Stimulated activated CD8-positive, alpha-beta memory T cell treated with anti-CD3 and anti-CD28 coated beads, Interleukin-15, amount 100 ng/mL, for 48 hours (primary cell): ENCODE data around the gene DNAJC11.
"Not testable (repeated sequence)": the region's sequence is repeated elsewhere in the genome, so short reads cannot be mapped to it uniquely, and the experiment has no call there.

Experiments used
- DNase-seq, 2 donors: peaks; one replicate each; pipeline ENCODE4 v3.0.0-alpha.2; 2020; ENCODE audit warnings: low read depth in 2 of 2

DNAJC11 gene

DNA sequence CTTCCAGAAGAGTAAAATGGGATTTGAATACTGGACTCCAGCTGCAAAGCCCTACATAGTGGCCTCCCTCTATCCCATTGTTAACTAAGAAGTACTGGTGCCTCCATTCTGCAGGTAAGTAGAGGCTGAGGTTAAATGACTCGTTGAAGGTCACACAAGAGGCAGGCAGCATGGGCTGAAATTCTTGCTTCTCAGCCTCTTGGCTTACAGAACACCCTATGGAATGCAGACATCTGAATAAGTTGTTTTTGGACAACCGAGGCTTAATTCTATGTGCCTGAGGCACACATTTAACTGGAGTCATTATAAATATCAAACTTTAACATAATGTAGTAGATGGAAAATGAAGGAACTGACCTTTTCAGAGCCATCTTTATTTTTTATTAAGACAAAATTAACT, 5.7 kb downstream of the DNAJC11 start:
- no peak for DNase-seq

DNA sequence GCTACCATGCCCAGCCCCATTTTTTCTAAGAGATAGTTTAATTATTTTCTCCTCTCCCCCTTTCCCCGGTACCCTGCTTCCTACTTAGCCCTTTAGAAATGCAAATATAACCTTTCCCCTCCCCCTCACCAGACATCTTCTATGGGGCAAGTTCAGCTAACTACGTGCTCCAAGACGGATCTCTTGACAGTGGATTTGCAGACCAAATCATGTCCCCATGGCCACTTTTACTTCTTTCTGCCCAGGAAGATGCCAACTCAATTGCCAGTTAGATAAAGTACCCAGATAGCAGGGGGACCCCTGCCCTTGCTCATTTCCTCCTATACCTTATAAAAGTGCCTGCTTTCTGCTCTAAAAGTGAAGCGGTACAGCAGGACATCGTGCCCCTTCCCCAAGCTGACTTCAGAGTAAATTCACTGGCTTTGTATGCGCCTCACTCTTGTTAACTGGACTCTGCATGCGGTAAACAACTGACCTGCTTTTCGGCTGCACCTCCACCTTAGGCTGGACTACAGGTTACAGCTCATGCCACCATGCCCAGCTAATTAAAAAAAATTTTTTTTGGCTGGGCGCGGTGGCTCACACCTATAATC, 7.4 kb downstream of the DNAJC11 start:
- no peak for DNase-seq

DNA sequence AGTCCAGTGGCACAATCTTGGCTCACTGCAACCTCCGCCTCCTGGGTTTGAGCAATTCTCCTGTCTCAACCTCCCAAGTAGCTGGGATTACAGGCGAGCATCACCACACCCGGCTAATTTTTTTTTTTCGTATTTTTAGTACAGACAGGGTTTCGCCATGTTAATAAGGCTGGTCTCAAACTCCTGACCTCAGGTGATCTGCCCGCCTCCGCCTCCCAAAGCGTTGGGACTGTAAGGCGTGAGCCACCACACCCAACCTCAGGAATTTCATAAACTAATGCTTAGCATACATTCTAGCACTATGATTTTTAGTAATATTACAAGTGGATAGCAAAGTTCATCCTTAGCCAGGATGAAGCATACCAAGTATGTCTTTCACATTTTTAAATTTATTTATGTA, 8.7 kb downstream of the DNAJC11 start:
- DNase-seq = no peak

DNA sequence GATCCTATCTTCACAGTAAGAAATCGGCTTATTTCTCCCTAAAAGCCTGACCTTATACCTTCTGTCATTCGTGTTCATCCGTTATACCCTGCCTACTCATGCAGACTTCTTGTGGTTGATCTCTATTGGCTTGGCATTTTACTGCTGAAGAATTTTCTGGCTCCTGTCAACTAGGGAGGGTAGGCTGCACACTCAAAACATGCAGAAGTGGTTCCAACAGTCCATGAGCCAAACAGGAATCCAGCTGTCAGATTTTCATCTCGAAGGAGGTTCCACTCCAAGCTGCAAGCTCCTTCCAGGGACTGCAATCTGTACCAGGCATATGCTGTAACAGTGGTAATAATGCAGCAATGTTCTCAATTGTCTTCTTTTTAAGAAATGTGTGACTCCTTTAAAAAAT, 10.1 kb downstream of the DNAJC11 start:
- no peak for DNase-seq

DNA sequence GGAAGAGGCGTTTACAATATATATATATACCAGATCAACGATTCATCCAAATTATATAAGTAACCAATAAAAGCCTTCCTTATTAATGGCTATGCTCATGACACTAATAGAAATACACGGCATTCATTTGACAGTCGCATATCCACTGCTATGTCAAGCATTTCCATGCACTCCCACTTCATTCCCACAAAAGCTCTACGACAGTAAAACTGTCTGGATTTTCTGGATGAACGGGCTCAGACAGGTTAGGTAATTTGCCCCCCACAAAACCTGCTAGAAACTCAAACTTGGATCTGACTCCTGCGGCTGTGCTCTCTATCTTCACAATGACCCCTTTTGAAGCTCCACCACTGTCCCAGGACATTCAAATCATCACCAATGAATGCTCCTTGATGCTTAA, 11.4 kb downstream of the DNAJC11 start:
- DNase-seq = no peak

DNA sequence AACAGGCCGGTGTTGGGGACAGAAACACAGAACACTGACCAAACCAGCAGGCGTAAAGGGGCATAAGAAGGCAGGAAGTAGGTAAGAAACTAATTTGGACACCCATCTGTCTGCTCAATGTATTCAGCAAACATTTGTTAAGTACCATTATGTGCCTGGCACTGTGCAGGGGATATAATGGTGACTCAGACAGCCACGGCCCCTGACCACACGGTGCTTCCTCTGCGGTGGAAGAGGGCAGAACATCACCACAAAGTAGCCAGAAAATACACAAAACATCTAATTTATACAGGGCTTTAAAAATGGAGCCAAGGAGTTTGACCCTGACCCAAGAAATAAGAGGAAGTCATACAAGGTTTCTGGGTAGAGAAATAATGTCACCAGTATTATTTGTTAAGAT, 12.9 kb downstream of the DNAJC11 start:
- DNase-seq = no peak

DNA sequence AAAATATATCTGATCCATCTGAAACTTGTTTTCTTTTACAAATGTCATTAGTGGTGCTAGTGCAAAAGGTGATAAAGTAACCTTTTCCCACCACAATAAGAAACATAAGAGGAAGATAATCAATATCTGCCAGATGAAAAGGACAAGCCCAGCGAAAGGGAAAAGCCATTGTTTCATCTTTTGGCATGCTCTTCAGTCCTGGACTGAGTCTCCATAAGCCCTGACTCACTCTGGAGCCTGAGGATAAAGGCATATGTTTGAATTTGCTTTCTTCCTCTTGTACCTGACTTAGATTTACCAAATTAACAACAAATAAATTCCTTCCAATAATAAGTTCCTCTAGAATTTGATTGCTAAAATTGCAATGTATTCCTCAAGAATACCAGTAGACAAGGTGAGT, 13.6 kb downstream of the DNAJC11 start:
- DNase-seq = no peak

DNA sequence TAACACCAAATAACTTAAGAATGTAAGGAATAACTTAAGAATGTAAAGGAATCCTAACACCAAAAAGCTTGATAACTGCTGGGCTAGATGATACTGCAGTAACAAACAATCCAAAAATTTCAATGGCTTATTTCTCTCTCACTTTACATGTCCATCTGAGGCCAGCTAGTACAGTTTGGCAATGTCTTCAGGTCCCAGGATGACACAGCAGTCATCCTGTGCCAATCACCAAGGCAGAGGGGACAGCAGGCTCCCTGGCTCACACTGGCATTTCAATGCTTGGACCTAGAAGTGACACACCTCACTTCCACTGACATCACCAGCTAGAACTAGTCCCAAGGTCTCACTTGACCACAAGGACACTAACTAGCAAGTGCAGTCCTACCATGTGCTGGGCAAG, 15.3 kb downstream of the DNAJC11 start:
- DNase-seq = no peak

DNA sequence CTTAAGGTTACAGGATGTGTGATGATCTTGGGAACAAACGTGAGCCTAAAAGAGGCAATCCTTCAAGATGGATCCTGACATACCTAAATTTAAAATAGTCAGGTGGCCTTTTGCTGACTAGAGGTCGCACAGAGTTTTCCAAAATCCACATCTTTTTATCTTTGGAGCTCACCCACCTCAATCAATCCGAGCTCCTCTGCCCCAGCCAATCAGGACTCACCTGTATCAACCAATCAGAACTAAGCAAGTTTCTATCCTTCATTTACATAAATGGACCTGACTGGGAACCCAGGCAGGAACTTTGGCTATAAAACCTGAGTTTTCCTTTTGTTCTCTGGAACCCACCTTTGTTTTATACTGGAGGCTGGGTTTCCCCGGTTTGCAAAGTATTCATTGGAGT, 16.2 kb downstream of the DNAJC11 start:
- no peak for DNase-seq

DNA sequence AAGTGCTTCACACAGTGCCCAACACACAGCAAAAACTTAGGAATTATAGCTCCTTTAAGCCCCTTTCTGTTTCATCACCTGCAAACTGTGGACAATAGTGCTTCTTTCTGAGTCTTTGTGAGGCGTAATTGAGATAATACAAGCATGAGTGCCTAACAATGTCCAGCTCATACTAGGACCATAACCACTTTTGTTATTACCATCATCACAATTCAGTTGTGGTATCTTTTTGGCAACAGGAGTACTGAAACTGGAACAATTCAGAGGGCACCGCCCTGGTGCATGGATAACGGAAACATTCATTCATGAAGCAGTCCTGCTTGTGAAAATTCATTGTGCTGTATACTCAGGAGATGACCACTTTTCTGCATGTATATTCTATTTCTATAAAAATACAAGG, 18.2 kb downstream of the DNAJC11 start:
- no peak for DNase-seq

DNA sequence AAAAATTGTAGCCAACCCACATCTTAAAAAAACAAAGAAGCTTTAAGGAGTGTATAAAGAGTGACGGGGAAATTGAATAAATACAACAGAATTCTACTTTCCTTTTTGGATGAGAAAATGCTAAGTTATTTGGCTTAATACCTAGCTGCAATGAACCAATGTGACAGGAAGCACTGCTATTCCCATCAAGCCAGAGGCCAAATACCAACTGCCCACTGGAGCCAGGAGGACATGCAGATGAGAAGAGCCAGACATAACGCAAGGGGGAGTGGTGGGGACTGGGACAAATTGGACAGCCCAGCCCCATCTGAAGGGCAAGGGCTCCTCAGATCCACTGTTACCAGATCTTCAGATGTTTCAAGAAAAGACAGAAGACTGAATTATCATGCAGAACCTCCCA, 25.7 kb downstream of the DNAJC11 start:
- no peak for DNase-seq

DNA sequence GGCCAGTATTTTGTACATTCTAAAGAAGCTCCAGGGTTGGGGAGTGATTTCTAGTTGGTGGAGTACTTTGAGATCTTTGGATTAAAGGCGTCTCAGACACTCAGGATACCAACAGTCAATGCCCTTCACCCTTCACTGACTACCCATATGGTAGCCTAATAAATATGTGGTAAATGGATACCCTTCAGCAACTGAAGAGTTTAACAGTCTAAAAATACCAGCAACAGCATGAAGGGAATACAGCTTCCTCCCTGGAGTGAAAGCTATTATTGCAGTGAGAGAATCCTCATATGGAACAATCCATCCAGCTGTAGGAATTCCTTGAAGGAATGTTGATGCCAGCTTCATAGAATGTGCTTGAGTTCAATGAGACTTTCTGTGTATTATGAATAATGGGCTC, 26.8 kb downstream of the DNAJC11 start:
- DNase-seq = no peak

DNA sequence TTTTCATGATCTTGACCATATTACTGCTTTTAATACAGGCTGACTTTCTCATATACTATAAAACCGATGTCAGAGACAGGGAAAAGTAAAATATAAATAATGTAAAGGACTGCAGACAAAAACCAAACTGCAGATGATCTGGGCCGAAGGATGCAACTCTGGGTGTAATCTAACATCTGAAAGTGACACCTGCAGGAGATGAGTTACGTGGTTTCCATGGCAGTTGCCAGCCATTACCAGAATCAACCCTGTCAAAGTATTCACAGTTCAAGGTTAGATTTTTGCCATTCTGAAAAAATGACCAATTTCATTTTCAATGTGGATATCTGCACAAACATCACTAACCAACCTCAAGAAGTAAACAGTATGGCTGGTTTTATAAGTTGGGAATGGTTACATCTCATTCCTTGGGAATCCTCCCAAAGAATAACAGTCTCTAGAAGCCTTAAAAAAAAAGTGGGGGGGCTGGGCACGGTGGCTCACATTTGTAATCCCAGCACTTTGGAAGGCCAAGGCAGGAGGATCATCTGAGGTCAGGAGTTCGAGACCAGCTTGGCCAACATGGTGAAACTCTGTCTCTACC, 27.7 kb downstream of the DNAJC11 start:
- no peak for DNase-seq

DNA sequence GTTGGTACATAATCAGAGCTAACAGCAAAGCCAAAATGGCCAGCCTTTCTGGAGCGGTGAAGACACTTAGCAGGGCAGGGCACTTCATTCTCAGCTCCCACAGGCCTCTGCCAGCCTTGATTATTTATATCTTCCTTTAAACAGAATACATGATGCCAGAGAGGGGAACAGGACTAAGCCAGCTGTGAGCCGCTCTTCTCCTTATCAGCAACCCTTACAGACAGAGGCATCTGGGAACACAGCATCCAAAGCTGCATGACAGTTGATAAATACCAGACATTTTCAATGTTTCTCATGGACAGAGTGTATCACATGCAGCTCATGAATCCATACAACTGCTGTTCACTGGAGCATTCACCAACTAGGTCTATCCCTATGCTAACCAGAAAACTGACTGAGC, 29.1 kb downstream of the DNAJC11 start:
- no peak for DNase-seq

DNA sequence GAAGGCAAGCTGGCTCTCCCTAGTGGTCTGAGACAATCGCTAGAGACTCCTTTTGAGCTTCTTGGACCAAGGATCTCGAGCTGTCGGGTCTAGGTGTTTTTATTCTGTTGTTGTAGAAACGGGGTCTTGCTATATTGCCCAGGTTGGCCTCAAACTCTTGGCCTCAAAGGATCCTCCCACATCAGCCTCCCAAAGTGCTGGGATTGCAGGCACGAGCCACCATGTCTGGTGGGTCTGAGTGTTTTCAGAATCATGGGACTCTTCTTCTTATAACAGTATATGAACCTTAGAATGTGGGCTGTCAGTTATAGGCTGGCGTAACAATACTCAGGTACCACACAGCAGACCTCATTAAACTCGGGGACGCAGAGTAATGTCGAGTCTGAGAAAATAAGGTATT, 33.1 kb downstream of the DNAJC11 start:
- DNase-seq = no peak

DNA sequence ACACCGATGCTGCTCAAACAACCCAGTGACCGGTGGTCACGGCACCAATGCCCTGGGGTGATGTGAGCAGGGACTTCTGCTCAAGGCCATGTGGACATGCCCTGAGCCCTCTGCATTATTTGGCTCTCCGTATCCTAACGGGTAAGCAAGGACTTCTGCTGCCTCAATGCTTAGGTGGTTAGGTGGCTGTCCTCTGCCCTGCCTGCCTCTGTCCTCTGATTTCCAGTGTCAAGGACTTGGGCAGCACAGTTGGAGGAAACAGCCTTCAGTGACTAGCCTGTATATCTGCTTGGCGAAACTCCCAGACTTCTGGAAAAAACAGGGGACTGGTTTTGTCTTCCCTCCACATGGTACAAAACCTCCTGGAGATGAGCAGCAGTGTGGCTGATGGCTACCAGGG, 34.5 kb downstream of the DNAJC11 start:
- no peak for DNase-seq

DNA sequence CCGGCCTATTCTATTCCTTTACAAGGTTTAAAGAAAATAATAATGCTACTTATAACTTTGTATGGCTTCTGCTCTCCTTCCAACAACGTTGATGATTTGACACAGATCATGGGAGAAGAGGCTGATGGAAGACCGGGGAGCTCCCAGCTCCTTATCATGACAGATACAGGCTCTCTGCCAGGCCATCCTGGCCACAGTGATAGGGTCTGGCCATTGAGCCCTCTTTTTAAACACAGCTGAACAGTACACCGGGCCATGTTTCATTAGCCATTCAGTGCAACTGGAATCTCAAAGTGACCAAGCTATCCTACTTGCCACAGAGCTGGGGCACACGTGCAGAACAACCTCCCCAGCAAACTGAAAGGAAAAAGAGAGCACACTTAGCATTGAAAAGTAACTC, 34.9 kb downstream of the DNAJC11 start:
- no peak for DNase-seq

DNA sequence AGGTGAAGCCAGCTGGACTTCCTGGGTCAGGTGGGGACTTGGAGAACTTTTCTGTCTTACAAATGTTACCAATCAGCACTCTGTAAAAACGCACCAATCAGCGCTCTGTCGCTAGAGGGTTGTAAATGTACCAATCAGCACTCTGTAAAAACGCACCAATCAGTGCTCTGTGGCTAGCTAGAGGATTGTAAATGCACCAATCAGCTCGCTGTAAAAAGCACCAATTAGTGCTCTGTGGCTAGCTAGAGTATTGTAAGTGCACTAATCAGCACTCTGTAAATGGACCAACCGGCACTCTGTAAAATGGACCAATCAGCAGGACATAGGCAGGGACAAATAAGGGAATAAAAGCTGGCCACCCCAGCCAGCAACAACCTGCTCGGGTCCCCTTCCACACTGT, 39.1 kb downstream of the DNAJC11 start:
- not testable (repeated sequence) for DNase-seq

DNA sequence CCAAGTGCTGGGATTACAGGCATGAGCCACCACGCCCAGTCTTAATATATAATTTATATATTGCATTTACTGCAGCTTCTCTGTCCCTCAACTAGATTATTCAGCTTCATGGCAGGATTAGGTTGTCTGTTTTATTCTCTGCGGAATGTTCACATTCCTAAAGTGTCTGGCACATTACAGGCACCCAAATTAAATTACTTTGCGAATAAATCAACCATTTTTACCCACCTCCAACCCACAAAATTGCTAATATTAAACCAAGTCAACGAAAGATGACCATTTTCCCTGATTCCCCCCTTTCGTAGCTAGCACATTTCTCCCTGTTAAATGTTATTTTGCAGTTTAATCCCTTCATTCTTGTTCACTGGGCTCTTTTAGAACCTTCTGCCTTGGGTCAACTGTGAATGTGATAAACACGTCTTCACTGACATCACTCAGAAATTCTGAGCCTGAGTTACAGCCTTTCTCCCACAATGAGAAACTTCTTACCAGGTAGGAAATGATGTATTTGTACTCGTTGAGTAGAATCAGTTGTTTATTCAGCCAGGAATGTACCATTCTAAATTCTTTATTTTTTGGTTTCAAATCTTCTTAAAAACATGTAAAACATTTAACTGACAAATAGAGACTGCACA, 41.1 kb downstream of the DNAJC11 start:
- DNase-seq = no peak

DNA sequence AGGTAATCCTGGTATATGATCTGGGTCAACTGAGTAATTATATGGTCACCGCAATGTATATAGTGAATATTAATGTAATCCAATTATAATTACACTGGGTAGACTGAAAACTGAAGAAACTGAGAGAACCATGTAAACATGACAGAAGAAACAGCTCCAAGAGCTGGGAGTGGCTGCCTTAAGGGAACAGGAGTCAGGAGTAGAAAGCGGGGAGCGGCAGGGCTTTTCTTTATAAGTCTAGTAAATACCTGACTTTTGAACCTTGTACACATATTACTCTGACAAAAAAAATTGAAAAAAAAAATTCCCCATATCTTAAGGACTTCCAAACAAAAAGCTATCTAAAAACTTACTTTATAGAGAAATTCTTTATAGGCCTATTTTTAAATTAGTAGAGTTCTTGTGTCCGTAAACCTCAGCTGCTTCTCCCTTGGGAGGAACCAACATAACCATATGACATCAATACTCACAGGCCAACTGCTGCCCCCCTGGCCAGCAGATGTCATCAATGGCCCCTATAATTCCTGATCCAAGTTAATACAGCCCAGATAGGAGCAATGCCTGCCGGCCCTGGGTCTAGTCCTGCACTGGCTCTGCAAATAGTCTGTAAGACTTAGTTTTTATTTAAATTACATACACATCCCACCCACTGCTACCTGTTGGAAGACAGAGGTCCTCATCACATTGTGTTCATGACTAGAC, 43.1 kb downstream of the DNAJC11 start:
- no peak for DNase-seq

DNA sequence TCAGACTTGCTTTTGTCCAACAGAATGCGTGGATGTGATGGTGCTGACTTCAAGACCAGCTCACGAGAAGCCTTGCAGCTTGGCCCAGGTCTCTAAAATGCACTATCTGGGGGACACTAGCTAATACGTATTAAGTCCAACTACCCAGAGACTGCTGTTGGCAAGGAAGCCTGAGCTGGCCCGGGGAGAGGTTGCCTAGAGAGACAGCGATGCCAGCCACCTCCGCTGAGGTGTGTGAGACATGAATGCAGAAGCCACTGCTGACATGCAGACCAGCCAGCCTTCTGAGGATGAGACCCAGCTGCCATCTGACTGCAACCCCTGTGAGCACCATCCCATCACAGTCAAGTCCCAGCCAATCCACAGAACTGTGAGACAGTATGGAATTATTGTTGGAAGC, 44.5 kb downstream of the DNAJC11 start:
- DNase-seq = no peak

DNA sequence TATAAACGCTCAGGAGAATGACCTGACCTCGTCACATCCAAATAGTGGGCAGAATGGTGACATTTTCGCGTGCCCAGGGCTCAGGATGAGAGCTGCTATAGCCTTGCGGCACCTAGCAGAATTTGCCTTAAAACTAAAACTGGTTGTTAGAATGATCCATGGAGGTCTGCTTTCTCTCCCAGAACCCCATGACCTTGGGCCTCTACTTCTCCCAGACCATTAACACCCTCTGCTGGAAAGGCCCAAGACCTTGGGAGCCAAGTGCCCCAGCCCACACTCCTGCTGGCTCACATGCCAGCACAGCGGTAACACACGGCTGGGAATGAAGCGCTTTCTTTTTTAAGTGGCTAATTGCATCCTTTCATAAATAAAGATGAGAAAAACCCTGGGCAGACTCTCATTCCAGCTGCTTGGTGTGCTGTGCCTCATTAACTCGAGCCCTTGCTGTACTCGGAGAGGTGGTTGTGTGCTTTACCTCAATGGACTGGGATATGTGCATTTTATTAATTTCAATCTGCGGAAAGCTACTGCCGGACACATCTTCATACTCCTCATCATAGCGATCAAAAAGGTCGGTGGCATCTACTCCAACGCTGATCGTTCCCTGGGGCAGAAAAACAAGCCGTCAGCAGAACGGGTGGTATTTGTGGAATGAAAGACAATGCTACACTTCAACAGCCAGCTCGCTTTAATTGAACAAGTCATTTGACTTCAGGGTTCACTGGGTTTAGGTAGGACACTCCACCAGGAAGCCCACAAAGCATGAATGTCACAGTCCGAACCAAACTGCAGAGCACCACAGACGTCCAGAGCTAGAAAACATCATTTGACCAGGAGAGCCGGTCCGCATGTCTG, 48.0 kb downstream of the DNAJC11 start:
- DNase-seq = no peak
